Activated T-cell treated with anti-CD3 and anti-CD28 coated beads, Interleukin-2, amount 50 U/mL, for 72 hours (primary cell): ENCODE data around the gene ZNF569. TPM values are rescaled to one million over a fixed set of nuclear protein-coding genes. Genes with fewer than 3 reads are reported as not detected.

Experiments
- ATAC-seq, 2 donors: fragments of 150-1000 bp; cut with Tn5 transposase; replicated peaks in 1 of 2; 2 replicates each; pipeline ENCODE4 v1.10.0; 2021; ENCODE audit warnings: moderate library complexity in 2 of 2, mild to moderate bottlenecking in 1 of 2
- DNase-seq, 2 donors: peaks; one replicate each; pipeline ENCODE4 v3.0.0; 2021 to 2022; ENCODE audit warnings: mixed read lengths in 1 of 2
- H3K27ac Mint-ChIP-seq: one replicate; pipeline ENCODE4 v1.8.0; 2022; ENCODE audit warnings: mild to moderate bottlenecking, moderate library complexity, mixed read lengths
- H3K27me3 Mint-ChIP-seq: one replicate; pipeline ENCODE4 v1.8.0; 2022; ENCODE audit warnings: low read depth, mixed read lengths
- H3K36me3 Mint-ChIP-seq, 2 donors: one replicate each; pipeline ENCODE4 v1.8.0; 2022; ENCODE audit warnings: mixed read lengths in 2 of 2, mild to moderate bottlenecking in 1 of 2; ENCODE audit not compliant: insufficient read depth in 2 of 2
- H3K4me1 Mint-ChIP-seq: one replicate; pipeline ENCODE4 v1.8.0; 2022; ENCODE audit warnings: low read depth, mixed read lengths
- H3K4me3 Mint-ChIP-seq, 2 donors: one replicate each; pipeline ENCODE4 v1.8.0; 2022; ENCODE audit warnings: mild to moderate bottlenecking in 2 of 2, mixed read lengths in 2 of 2, moderate library complexity in 2 of 2
- H3K9me3 Mint-ChIP-seq, 2 donors: one replicate each; pipeline ENCODE4 v1.8.0; 2022; ENCODE audit warnings: mixed read lengths in 2 of 2
- total RNA-seq, 2 donors: library from RNA; stranded (reverse); gene quantifications; one replicate each; pipeline ENCODE4 v1.2.3, GENCODE V29; 2022

The ZNF569 gene
- total RNA-seq, 2 donors from 2014 or later = 9.8 to 16.1 TPM

DNA sequence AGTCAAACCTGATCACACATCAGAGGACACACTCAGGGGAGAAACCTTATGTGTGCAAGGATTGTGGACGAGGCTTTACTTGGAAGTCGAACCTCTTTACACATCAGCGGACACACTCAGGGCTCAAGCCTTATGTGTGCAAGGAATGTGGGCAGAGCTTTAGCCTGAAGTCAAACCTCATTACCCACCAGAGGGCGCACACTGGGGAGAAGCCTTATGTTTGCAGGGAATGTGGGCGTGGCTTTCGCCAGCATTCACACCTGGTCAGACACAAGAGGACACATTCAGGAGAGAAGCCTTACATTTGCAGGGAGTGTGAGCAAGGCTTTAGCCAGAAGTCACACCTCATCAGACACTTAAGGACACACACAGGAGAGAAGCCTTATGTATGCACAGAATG, 104.5 kb downstream of the ZNF569 start:
- ATAC-seq (no peak), DNase-seq (no peak)
- Mint-ChIP-seq H3K27ac (no peak overlapping the region), H3K9me3 (peaks cover 17 to 20% of the 10 kb centered on the region in 2 donors), H3K4me3 (no peak overlapping the region), H3K27me3 (no peaks in the 10 kb centered on the region), H3K36me3 (peaks cover 37 to 76% of the 10 kb centered on the region in 2 donors), H3K4me1 (no peaks in the 10 kb centered on the region)

- peaks cover 42 to 84% of the 10 kb centered on the region in 2 donors for H3K36me3 Mint-ChIP-seq
- no peaks in the 10 kb centered on the region for H3K4me1 Mint-ChIP-seq
- H3K27me3 Mint-ChIP-seq = no peaks in the 10 kb centered on the region
- no peak for ATAC-seq
- peaks cover 19 to 23% of the 10 kb centered on the region in 2 donors for H3K9me3 Mint-ChIP-seq
- DNase-seq = no peak
- no peak overlapping the region for H3K27ac Mint-ChIP-seq
- H3K4me3 Mint-ChIP-seq = no peak overlapping the region
Observed at GRCh38 chr19:37361994-37362393, 105.2 kb downstream of the ZNF569 start.

Other genes with a start within 250 kb of the ZNF569 start
- 10 to 100 TPM; 14.3 to 15.1 TPM for gene ZNF383, start 249.2 kb downstream of the ZNF569 start, total RNA-seq
- gene ZNF527, start 96.3 kb downstream of the ZNF569 start, total RNA-seq = 1 to 10 TPM; 4.2 to 5.3 TPM
- gene ZNF570, start 1.9 kb upstream of the ZNF569 start, total RNA-seq = 1 to 10 TPM; 6.4 to 7.7 TPM
- 1 to 10 TPM; 4.5 to 6.7 TPM for gene ZNF793, start 39.5 kb upstream of the ZNF569 start, total RNA-seq
- gene ZNF571, start 127.3 kb upstream of the ZNF569 start, total RNA-seq = 1 to 10 TPM; 6.2 to 9.4 TPM
- 1 to 10 TPM; 2.3 TPM for gene ZNF540, start 127.4 kb upstream of the ZNF569 start, total RNA-seq
- gene ZFP30, start 188.0 kb upstream of the ZNF569 start, total RNA-seq = 10 to 100 TPM; 11.1 to 13.3 TPM